ENCODE data around the gene CAMK2D.
A peak's percentile ranks its signal among the peaks of the same experiment; 100 is the strongest.

The CAMK2D gene

GRCh38 chr4:113644398-113644797, 117.1 kb downstream of the CAMK2D start:
- DNase-seq (ENCODE audit: low read depth in 4 of 4, low spot score in 1 of 4) = no peak

GRCh38 chr4:113643505-113643904, 118.0 kb downstream of the CAMK2D start:
- DNase-seq (ENCODE audit: low read depth in 4 of 4, low spot score in 1 of 4) = no peak

DNA sequence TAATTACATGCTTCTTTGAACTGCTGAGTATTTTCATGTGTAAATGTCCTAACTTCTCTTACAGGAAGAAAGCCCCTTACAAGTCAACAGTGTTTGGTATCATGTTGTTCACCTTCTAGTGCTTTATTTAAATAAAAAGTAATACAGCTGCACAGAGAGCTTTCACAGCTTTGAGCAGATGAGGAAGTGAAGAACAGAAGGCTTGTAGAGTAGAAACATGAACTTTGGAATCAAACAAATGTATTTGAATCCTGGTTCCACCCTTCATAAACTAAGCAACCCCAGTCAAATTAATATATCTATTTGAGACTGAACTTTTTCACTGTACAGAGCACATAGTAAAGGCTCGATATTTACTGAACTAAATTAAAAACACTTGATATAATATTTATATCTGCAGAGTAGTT, 120.5 kb downstream of the CAMK2D start:
- DNase-seq (ENCODE audit: low read depth in 4 of 4, low spot score in 1 of 4) = no peak

GRCh38 chr4:113639326-113639725, 122.2 kb downstream of the CAMK2D start:
- DNase-seq (ENCODE audit: low read depth in 4 of 4, low spot score in 1 of 4) = no peak

DNA sequence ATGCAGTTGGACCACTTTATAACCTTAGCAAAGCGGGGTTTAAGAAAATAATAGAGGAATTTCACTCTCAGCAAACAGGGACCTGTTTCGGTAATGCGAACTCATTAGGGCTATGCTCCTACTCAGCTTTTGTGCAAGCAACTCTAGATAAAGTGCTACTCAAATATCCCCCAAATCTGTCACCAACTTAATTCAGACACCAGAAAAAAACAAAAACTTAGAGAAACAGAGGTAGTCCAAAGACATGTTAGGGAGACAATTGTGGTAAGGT, 123.0 kb downstream of the CAMK2D start:
- no peak for DNase-seq (ENCODE audit: low read depth in 4 of 4, low spot score in 1 of 4)

DNA sequence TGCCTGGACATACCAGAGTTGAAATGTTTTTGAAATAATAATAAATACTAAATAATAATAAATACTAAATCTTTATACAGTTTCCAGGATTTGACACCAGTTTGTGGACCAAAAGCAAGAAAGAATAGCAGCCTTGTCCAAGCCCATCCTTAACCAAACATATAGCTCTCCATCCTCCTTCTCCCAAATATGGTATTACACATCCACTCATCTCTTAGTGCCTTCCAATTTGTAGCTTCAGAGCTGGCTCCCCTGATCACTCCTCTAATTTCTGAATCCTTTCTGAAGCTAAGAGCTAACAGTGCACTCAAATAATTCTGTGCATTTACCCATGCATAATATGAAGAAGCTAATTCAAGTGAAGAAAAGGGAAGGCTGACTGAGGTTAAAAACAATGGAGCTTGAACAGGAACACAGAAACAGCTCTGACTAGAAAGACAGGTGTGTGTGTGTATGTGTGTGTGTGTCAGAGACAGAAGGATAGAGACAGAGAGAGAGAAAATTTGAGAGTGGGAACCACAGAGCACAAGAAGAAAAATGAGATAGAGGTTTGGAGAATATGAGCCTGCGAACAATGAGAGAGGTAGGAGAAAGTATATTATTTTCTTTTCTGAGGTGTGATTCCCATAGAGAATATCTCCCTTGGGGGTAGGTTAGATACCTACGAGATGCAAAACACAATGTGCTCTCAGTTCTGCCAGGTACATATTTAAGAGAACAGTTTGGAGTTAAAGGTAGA, 123.5 kb downstream of the CAMK2D start:
- no peak for DNase-seq (ENCODE audit: low read depth in 4 of 4, low spot score in 1 of 4)

DNA sequence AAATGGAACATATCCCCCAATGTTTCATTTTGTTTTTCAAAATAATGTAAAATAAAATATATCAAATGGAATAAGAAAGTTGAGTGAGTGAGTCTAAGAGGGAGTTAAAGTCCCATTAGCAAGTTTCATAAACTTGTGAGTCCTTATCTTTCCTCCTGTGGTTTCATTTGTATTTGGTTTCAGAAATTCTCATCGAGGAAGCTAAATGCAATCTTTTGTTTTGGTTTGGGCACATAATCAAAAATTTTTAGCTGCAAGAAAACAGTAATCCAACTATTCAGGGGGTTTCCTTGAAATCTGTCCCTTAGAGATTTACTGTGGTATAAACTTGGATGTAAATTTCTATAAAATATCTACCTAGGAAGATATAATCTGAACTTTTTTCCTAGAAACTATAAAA, 124.2 kb downstream of the CAMK2D start:
- no peak for DNase-seq (ENCODE audit: low read depth in 4 of 4, low spot score in 1 of 4)

DNA sequence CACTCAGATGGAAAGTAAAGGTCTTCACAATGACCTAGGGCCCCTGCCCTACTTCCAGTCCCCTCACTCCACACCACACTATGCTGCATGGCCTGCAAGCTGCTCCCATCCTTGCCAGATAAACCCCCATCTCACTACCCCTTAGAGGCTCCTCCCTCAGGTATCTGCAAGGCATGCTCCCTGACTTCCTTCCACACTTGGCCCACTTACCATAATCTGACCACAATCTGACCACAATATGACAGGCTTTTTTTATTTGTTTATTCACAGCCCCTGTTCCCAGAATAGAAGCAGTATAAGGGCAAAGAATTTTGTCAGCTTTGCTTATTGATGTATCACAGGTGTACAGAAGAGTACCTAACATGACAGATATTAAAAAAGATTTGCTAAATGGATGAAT, 124.7 kb downstream of the CAMK2D start:
- peak in 1 of 4 experiments; percentile 0 for DNase-seq (ENCODE audit: low read depth in 4 of 4, low spot score in 1 of 4)

DNA sequence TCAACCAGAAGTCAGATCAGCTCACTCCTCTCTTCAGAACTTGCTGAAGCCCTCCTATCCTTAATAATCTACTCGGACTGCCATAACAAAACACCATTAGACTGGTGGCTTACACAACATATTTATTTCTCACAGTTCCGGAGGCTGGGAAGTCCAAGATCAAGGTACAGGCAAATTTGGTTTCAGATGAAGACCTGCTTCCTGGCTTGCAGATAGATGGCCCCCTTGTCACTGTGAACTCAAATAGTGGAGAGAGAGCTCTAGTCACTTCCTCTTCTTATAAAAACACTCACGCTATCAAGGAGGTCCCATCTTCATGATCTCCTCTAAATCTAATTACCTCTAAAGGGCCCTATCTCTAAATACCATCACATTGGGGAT, 125.1 kb downstream of the CAMK2D start:
- no peak for DNase-seq (ENCODE audit: low read depth in 4 of 4, low spot score in 1 of 4)

DNA sequence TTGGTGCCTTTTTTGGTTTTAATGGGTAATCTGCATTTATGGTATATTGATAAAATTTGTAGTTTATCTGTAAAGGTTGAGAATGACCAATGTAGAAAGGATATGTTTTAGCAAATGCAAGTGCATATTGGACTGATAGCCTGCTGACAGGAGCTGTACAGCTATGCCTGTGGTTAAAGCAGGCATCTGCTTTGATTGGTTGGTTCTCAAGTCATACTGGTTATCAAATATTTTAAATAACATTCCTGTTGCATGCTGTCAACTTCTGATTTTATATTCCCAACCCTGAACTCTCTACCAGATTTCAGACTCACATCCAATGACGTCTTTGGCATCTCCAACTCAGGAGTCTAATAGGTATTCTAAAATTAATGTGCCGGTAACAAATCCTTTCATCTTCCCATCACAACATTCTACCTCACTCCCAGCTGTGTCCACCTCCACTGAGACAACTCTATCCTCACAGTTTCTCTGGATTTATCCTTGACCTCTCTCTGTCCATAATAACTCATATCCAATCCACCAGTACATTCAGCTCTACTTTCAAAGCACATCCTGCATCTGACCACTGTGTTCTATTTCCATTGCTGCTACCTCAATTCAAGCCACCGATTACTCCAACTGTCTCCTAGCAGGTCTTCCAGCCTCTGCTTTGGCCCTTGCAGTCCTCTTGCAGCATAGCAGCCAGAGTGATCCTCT, 125.7 kb downstream of the CAMK2D start:
- no peak for DNase-seq (ENCODE audit: low read depth in 4 of 4, low spot score in 1 of 4)

DNA sequence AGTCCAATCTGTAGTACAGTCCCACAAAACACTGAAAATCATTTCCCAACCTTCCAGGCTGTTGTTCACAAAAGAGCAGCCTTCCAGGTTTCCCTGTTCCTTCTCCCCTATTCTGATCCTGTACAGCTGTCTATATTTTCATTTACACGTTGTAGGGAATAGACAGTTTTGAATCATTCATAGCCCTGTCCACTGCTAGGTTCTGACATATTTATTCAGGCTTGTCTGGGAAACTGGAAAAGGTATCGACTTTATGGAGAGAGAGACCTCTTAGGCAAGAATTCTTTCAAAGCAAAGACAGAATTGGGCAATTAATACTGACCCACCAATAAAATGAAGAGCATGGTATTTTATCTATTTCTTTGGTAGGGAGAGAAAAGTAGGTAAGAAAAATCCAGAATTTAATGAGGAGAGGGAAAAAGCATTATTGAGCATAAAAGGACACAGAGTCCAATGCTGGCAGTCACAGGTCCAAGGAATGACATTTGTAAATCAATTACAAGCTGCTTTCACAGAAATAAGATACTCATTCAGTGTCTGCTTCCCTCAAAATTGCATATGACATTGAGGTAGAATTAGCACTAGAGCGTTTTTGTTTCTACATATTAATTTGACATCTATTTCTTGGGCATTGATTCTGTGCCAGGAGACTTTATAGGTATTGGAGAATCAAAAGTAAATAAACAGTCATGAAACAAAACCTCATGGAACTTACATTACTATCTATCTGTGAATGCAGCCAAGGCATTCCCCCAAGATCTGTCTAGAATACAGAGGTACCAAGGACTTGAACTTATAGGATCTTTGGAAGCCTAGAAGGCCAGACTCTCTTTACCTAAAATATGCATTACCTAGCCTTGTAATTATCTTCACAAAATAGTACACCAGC, 127.2 kb downstream of the CAMK2D start:
- DNase-seq (ENCODE audit: low read depth in 4 of 4, low spot score in 1 of 4) = no peak

- DNase-seq (ENCODE audit: low read depth in 4 of 4, low spot score in 1 of 4) = no peak
Measured at GRCh38 chr4:113633467-113633866, 128.1 kb downstream of the CAMK2D start.

- no peak for DNase-seq (ENCODE audit: low read depth in 4 of 4, low spot score in 1 of 4)
Measured at GRCh38 chr4:113628711-113629110, 132.8 kb downstream of the CAMK2D start.

- no peak for DNase-seq (ENCODE audit: low read depth in 4 of 4, low spot score in 1 of 4)
Measured at GRCh38 chr4:113627321-113627720, 134.2 kb downstream of the CAMK2D start.

- no peak for DNase-seq (ENCODE audit: low read depth in 4 of 4, low spot score in 1 of 4)
Measured at GRCh38 chr4:113625902-113626301, 135.6 kb downstream of the CAMK2D start.

- DNase-seq (ENCODE audit: low read depth in 4 of 4, low spot score in 1 of 4) = no peak
Measured at GRCh38 chr4:113623274-113623894, 138.2 kb downstream of the CAMK2D start.

- DNase-seq (ENCODE audit: low read depth in 4 of 4, low spot score in 1 of 4) = no peak
Measured at GRCh38 chr4:113621633-113622032, 139.9 kb downstream of the CAMK2D start.

- no peak for DNase-seq (ENCODE audit: low read depth in 4 of 4, low spot score in 1 of 4)
Measured at GRCh38 chr4:113620032-113620431, 141.5 kb downstream of the CAMK2D start.

DNA sequence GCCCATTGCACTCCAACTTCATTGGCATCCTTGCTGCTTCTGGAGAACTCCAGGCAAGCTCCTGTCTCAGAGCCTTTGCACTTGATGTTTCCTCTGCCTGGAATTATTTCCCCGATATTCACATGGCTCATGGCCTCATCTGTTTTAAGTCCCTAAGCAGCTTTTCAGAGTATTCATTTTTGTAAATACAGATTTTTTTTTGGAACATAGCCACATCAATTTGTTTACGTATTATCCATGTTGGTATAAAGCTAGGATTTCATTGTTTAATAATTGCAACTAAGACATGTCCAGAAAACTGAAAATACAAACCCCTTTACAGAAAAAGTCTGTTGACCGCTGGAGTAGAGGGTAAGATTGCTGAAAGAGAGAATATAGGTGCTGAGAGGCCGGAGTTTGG, 142.0 kb downstream of the CAMK2D start:
- no peak for DNase-seq (ENCODE audit: low read depth in 4 of 4, low spot score in 1 of 4)

- no peak for DNase-seq (ENCODE audit: low read depth in 4 of 4, low spot score in 1 of 4)
Measured at GRCh38 chr4:113618205-113618604, 143.3 kb downstream of the CAMK2D start.

DNA sequence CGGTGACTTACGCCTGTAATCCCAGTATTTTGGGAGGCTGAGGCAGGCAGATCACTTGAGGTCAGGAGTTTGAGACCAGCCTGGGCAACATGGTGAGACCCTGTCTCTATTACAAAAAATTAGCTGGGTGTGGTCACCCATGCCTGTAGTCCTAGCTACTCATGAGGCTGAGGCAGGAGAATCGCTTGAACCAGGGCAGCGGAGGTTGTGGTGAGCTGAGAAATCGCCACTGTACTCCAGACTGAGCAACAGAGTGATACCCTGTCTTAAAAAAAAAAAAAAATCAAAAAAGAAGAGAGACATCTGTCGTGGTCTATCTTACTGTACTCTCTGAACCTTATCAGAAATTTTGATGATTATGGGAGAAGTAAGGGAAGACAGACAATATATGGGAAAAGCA, 144.3 kb downstream of the CAMK2D start:
- no peak for DNase-seq (ENCODE audit: low read depth in 4 of 4, low spot score in 1 of 4)

DNA sequence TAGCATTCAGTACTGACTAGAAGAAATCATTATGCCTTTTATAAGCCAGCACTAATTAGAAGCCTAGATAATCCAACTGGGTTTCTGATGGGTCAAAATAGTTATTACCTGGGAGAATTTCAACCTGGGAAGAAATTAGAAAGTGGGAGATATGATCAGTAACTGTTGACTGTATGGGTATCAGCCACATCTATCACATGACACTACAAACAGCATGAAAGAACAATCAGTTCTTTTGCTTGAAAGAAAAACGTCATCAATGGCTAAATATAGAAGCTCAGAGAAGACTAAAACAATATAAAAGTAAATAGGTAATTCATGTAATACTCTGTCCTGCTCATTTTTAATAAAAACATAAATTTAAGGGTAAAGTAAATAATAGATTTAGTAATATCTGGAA, 145.1 kb downstream of the CAMK2D start:
- DNase-seq (ENCODE audit: low read depth in 4 of 4, low spot score in 1 of 4) = no peak

Measured in stimulated activated CD4-positive, alpha-beta T cell treated with anti-CD3 and anti-CD28 coated beads, Interleukin-1b, Interleukin-23, amount 100 ng/mL, for 24 hours (primary cell).